ENCODE measurements around the gene COL17A1.

Gene COL17A1

DNA sequence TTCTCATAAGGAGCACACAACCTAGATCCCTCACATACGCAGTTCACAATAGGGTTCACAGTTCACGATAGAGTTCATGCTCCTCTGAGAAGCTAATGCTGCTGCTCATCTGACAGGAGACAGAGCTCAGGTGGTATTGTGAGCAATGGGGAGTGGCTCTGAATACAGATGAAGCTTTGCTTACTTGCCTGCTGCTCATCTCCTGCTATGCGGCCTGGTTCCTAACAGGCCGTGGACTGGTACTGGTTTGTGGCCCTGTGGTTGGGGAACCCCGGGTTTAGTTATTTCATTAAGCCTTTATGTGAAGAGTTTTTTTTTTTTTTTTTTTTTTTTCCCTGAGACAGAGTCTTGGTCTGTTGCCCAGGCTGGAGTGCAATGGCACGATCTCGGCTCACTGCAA is 99.3 kb downstream of the COL17A1 start:
- no peak for TF ChIP-seq ZNF274 (IDR thresholded peaks at IDR 0.05; ENCODE audit: low read depth, low read length)
- H3K4me3 ChIP-seq (ENCODE audit: low read length), result no peak overlapping the region

DNA sequence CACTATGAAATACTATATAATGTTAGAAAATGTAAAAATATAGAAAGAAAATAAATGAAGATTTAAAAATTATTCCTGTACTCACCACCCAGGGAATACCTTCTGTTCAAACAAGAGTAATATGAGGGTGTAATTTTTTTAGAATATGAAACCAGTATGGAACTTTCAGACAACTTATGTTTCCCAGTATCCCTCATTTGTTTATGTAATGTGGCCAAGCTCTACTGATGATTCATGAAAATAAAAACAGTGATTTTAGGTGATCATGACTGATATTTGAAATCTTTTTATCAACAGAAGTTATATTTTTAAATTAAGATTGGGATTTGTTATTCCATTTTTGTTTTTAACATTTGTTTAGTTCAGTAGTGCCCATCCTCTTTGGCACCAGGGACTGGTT is 100.0 kb downstream of the COL17A1 start:
- no peak for TF ChIP-seq ZNF274 (IDR thresholded peaks at IDR 0.05; ENCODE audit: low read depth, low read length)
- H3K4me3 ChIP-seq (ENCODE audit: low read length), result no peak overlapping the region

- TF ChIP-seq ZNF274 (IDR thresholded peaks at IDR 0.05; ENCODE audit: low read depth, low read length), result no peak
- peak overlapping the region; percentile 41; the same call in 1 of the 2 replicates for H3K4me3 ChIP-seq (ENCODE audit: low read length)
Measured at GRCh38 chr10:103983367-103983911, 102.2 kb downstream of the COL17A1 start.

- peak overlapping the region; percentile 43; the same call in 1 of the 2 replicates for H3K4me3 ChIP-seq (ENCODE audit: low read length)
- TF ChIP-seq ZNF274 (IDR thresholded peaks at IDR 0.05; ENCODE audit: low read depth, low read length), result no peak
Measured at GRCh38 chr10:103982639-103983038, 103.0 kb downstream of the COL17A1 start.
